B cell (primary cell): ENCODE measurements around the gene CMTM6. TPM values are rescaled to one million over a fixed set of nuclear protein-coding genes. Genes with fewer than 3 reads are reported as not detected.

Experiments used
- ATAC-seq: fragments of 200-7000 bp; cut with Tn5 transposase; one replicate; pipeline ENCODE4 v1.10.0; 2021; ENCODE audit warnings: low read depth, mild to moderate bottlenecking, moderate number of reproducible peaks, moderate library complexity
- CTCF ChIA-PET: fragments of 350-600 bp; sonication (Branson Sonifier 250); formaldehyde crosslinking; loops from one replicate; lab custom pipeline; 2021; ENCODE audit warnings: antibody characterized with exemption, inconsistent platforms; lab: Charles Lee
- POLR2A ChIA-PET: fragments of 350-600 bp; sonication (Branson Sonifier 250); formaldehyde crosslinking; loops from one replicate; lab custom pipeline; 2021; ENCODE audit warnings: antibody characterized with exemption; lab: Charles Lee
- DNase-seq: peaks from one replicate; pipeline ENCODE4 v3.0.0; 2013
- H2AFZ ChIP-seq: 2 replicates; pipeline ENCODE4 v1.6.1; 2012; ENCODE audit warnings: mild to moderate bottlenecking, low read depth, low read length; ENCODE audit not compliant: insufficient read depth, poor library complexity, severe bottlenecking
- H3K27ac ChIP-seq, 2 donors: 1 replicate in 1 of 2; 2 replicates in 1 of 2; pipeline ENCODE4 v1.5.1; 2012 to 2013; ENCODE audit warnings: low read length in 2 of 2, mild to moderate bottlenecking in 2 of 2, moderate library complexity in 1 of 2
- H3K27me3 ChIP-seq, 4 experiments: fragments of 200-600 bp in 1 of 4; sonication (generic) in 1 of 4; replicated peaks in 1 of 4; 1 replicate in 2 of 4; 2 replicates in 2 of 4; pipeline versions ENCODE4 v1.6.1 to v1.7.0; 2013 to 2016; ENCODE audit warnings: low read length in 3 of 4, mild to moderate bottlenecking in 2 of 4, mixed read lengths in 1 of 4, moderate library complexity in 1 of 4; ENCODE audit not compliant: insufficient read depth in 4 of 4, control insufficient read depth in 3 of 4; ENCODE audit errors: control extremely low read depth in 1 of 4
- H3K36me3 ChIP-seq, 2 experiments: replicated peaks in 1 of 2; 1 replicate in 1 of 2; 2 replicates in 1 of 2; pipeline versions ENCODE4 v1.6.1 to v1.7.1; 2013; ENCODE audit warnings: low read length in 1 of 2; ENCODE audit not compliant: insufficient read depth in 2 of 2, control insufficient read depth in 1 of 2; ENCODE audit errors: control extremely low read depth in 1 of 2, extremely low read depth in 1 of 2
- H3K4me1 ChIP-seq, 2 donors: fragments of 200-600 bp in 1 of 2; sonication (generic) in 1 of 2; 1 replicate in 1 of 2; 2 replicates in 1 of 2; pipeline versions ENCODE4 v1.5.1 to v1.6.1; 2013 to 2017; ENCODE audit warnings: low read length in 2 of 2; ENCODE audit not compliant: control insufficient read depth in 2 of 2, insufficient read depth in 2 of 2
- H3K4me2 ChIP-seq: replicated peaks from 2 replicates; pipeline ENCODE3; 2012; ENCODE audit warnings: mild to moderate bottlenecking, low read depth, low read length; ENCODE audit not compliant: poor library complexity, severe bottlenecking
- H3K4me3 ChIP-seq, 5 experiments: fragments of 200-600 bp in 1 of 5; sonication (generic) in 1 of 5; 1 replicate in 3 of 5; 2 replicates in 2 of 5; pipeline versions ENCODE4 v1.5.1 to v1.7.0; 2011 to 2016; ENCODE audit warnings: low read length in 4 of 5, mild to moderate bottlenecking in 4 of 5, low read depth in 2 of 5, control low read depth in 1 of 5, moderate library complexity in 1 of 5; ENCODE audit not compliant: insufficient read depth in 1 of 5; ENCODE audit errors: control extremely low read depth in 1 of 5, extremely low read depth in 1 of 5
- H3K79me2 ChIP-seq: fragments of 200-600 bp; sonication (generic); one replicate; pipeline ENCODE4 v1.6.0; 2016; ENCODE audit warnings: low read length; ENCODE audit not compliant: control insufficient read depth, insufficient read depth
- H3K9ac ChIP-seq: fragments of 200-600 bp; sonication (generic); 2 replicates; pipeline ENCODE4 v1.6.1; 2017; ENCODE audit warnings: mild to moderate bottlenecking, low read length, moderate library complexity
- H3K9me3 ChIP-seq, 3 donors: one replicate each; pipeline versions ENCODE4 v1.6.1 to v1.7.1; 2013; ENCODE audit warnings: low read length in 2 of 3; ENCODE audit not compliant: control insufficient read depth in 2 of 3, insufficient read depth in 1 of 3; ENCODE audit errors: control extremely low read depth in 1 of 3
- H4K20me1 ChIP-seq: 2 replicates; pipeline ENCODE4 v1.6.0; 2012; ENCODE audit warnings: mild to moderate bottlenecking, low read length; ENCODE audit not compliant: insufficient read depth, control insufficient read depth, poor library complexity, severe bottlenecking
- H3K27ac Mint-ChIP-seq: one replicate; pipeline ENCODE4 v1.8.0; 2021; ENCODE audit warnings: mixed read lengths
- H3K27me3 Mint-ChIP-seq: one replicate; pipeline ENCODE4 v1.8.0; 2021; ENCODE audit warnings: mixed read lengths
- H3K4me1 Mint-ChIP-seq: one replicate; pipeline ENCODE4 v1.8.0; 2021; ENCODE audit warnings: mixed read lengths
- H3K4me3 Mint-ChIP-seq: one replicate; pipeline ENCODE4 v1.8.0; 2021; ENCODE audit warnings: mixed read lengths
- H3K9me3 Mint-ChIP-seq: one replicate; pipeline ENCODE4 v1.8.0; 2022; ENCODE audit warnings: mixed read lengths; ENCODE audit not compliant: insufficient read depth
- CTCF ChIP-seq: fragments of 200-600 bp; IDR thresholded peaks from one replicate; pipeline ENCODE4 v1.8.0; 2022; ENCODE audit warnings: antibody characterized with exemption, mild to moderate bottlenecking
- EZH2 ChIP-seq: IDR thresholded peaks from 2 replicates; pipeline ENCODE4 v1.6.1; 2012; ENCODE audit warnings: borderline replicate concordance, low read depth, mild to moderate bottlenecking, moderate library complexity, low read length; ENCODE audit not compliant: insufficient read depth, poor library complexity, severe bottlenecking
- WGBS: methylation state at CpG from one replicate; pipeline ENCODE4 v1.1.5; 2013; ENCODE audit warnings: missing lambda C conversion rate; ENCODE audit not compliant: insufficient coverage; 5-methylcytosine and 5-hydroxymethylcytosine counted together
- intact Hi-C: fragments of 100-400 bp; cut with micrococcal nuclease; formaldehyde crosslinking; loops from one replicate; pipeline ENCODE4 v1.10.0; 2022
- polyA plus RNA-seq: library from polyadenylated mRNA; depleted of rRNA; stranded (reverse); fragments of >200 nt; gene quantifications from 2 replicates; pipeline ENCODE4 v1.2.3, GENCODE V29; 2012
- total RNA-seq, 2 donors: library from RNA; stranded (reverse); fragments of 120-200 nt in 1 of 2; gene quantifications; 1 replicate in 1 of 2; 2 replicates in 1 of 2; pipeline versions ENCODE4 v1.2.3 to v1.2.4, GENCODE V29; 2013 to 2022

CMTM6 gene
- total and polyA plus RNA-seq, 2 donors (not counting 1 experiment from before 2014, with no cell fraction given): 19.2 to 66.3 TPM

- peak; percentile 40 for DNase-seq
- POLR2A ChIA-PET: interaction anchor here (0.6 to 1.6 kb wide), 6 partner anchors 12 to 205 kb away, joined by 3 to 4 read pairs (median 3); no protein-coding TSS in a partner anchor
- Histone ChIP-seq H2AFZ (peak overlapping the region; percentile 48), H3K4me3 (peak overlapping the region in 1 of 5 experiments; percentile 9), H3K27me3 (no peaks in the 10 kb centered on the region), H3K4me2 (peak overlapping the region; percentile 62), H3K79me2 (peaks cover 69% of the 10 kb centered on the region), H3K36me3 (peaks cover 0 to 34% of the 10 kb centered on the region in 2 experiments), H3K27ac (peak overlapping the region; percentile 64 to 94), H3K9ac (peak overlapping the region; percentile 6), H3K4me1 (peaks cover 56 to 63% of the 10 kb centered on the region in 2 donors), H4K20me1 (no peaks in the 10 kb centered on the region), H3K9me3 (no peaks in the 10 kb centered on the region)
- Mint-ChIP-seq H3K27ac (peak overlapping the region; percentile 86), H3K9me3 (no peaks in the 10 kb centered on the region), H3K27me3 (no peaks in the 10 kb centered on the region), H3K4me1 (peaks cover 58% of the 10 kb centered on the region), H3K4me3 (peak overlapping the region; percentile 71)
- WGBS: 60% methylated on average over 9 of the region's 15 CpGs
- intact Hi-C loops: loop anchor here (5.0 kb wide), 1 partner anchor 34 kb away; no protein-coding TSS in a partner anchor
- TF ChIP-seq EZH2 (no peak), CTCF (no peak)
- no peak for ATAC-seq
- CTCF ChIA-PET: interaction anchor here (0.7 to 5.6 kb wide), 6 partner anchors 12 to 80 kb away, joined by 3 to 67 read pairs (median 19); no protein-coding TSS in a partner anchor
These were observed 46.8 kb downstream of the CMTM6 start for GRCh38 chr3:32455609-32456428.
